ENCODE results near the gene CDC42EP4.

The CDC42EP4 gene

GRCh38 chr17:73250851-73251640, 60.8 kb downstream of the CDC42EP4 start:
- no peak for DNase-seq (ENCODE audit: low spot score)

GRCh38 chr17:73249700-73250099, 62.1 kb downstream of the CDC42EP4 start:
- no peak for DNase-seq (ENCODE audit: low spot score)

- DNase-seq (ENCODE audit: low spot score): no peak
These were observed 63.3 kb downstream of the CDC42EP4 start for GRCh38 chr17:73248532-73248931.

- DNase-seq (ENCODE audit: low spot score): no peak
These were observed 64.1 kb downstream of the CDC42EP4 start for GRCh38 chr17:73247726-73248125.

- no peak for DNase-seq (ENCODE audit: low spot score)
These were observed 71.2 kb downstream of the CDC42EP4 start for GRCh38 chr17:73240561-73240960.

- no peak for DNase-seq (ENCODE audit: low spot score)
These were observed 74.1 kb downstream of the CDC42EP4 start for GRCh38 chr17:73237714-73238113.

GRCh38 chr17:73234736-73235135, 77.1 kb downstream of the CDC42EP4 start:
- DNase-seq (ENCODE audit: low spot score): no peak
